Fibroblast of skin of left quadriceps (primary cell): ENCODE data around the gene ST3GAL3.

Experiments used
- DNase-seq, 2 experiments: peaks; one replicate each; pipeline ENCODE4 v3.0.0-alpha.2; 2013; ENCODE audit warnings: low read depth in 2 of 2

Gene ST3GAL3

DNA sequence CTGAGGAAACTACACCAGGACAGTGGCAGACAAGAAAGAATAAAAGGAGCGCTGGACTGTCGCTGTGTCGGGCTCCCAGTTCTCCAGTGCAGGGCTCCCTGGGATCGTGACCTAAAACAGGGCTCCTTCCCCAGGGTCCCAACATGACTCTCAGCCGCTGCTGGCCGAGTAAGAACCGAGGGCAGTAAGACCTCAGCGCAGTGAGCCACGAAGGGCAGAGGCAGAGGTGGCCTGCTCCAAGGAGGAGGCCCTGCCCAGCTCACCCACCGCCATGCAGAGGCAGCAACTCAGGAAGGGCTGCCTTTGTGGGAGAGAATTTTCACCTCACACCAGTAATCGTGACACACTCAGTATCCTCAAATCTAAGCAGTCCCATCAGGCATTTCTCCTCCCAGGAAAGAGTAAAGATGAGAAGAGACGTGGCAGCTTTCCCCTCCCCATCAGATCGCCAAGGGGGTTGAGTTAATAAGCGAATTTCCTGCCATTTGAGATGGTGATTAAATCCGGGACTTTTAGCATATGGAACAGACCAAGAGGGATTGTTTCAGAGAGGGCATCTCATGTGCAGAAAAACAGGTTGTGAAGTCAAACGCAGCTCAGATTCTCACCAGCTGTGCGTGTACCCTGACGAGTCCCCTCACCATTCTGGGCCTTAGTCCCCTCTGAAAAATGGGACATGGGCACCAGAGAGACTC lies 206.5 kb downstream of the ST3GAL3 start:
- no peak for DNase-seq

DNA sequence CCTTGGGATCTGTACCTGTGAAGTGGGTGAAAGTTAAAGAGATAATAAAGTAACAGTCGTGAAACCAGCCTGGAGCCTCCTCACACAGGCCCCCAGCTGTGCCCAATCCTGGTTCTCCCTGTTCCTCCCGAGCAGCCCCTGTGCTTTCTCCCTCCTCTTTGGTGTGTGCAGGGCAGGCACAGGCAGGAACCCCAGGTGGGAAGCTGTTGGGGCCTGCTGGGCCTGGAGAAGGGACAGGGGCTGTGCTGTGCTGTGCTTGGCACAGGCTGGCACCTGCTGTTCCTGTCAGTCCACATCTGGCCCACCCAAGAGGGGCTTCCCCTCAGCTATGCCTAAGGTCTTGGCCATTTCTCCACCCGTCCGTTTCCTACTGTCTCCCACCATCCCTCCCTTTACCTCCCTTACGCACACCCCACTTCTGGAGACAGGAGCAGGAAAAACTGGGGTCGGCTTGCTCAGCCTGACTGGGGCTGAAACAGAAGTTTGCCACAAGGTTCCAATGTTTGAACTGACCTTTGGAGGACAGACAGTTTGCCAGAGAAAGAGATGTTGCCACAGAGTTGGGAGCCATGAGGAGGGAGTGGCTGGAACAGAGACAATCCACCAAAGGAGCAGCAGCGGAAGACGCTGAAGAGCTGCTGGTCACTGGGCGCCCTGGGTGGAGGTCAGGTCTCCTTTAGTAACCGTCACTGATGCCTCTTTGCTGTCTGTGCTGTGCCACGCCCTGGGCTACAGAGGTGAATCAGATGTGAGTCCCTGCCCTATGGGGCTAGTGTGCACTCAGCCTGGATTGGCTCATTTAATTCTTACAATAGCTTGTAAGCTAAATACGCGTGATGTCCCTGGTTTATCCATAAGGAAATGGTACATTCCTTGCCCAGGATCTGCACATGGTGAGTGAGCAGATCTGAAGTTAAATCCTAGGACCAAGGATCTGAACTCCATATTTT lies 207.5 kb downstream of the ST3GAL3 start:
- no peak for DNase-seq

DNA sequence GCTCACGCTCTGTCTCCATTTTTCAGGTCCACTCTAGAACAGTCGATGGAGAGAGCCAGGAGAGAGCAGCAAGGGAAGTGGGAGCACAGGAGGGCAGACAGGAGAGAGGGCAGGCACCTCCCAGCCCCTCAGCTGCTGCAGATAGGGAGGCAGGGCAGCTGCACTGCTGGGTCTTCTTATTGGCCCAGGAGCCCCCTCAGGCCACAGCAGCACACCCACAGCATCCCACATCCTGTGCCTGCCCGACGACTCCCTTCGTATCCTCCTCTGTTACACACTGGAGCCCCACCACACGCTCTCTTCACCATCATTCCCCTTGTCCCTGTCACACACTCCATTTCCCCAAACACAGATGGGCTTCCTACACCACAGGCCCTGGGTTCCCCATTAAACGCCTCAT lies 212.6 kb downstream of the ST3GAL3 start:
- DNase-seq: no peak

DNA sequence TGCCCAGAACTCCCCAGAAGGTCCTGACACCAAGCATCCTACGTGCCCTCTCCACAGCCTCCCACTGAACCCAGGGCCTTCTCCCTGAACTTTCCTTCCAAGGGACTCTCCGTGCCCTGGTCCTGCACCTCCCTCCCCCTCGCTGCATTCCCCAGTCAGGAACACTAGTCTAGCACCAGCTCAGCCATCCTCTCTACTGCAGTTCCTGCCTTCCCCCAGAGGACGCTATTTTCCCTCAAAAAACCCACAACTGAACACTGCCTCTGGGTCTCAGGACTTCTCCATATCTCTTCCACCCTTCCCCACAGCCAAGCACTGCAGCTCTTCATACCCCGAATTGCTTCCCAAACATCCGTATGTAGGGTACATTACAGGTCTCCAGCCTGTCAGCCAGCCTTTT lies 213.7 kb downstream of the ST3GAL3 start:
- DNase-seq: no peak

DNA sequence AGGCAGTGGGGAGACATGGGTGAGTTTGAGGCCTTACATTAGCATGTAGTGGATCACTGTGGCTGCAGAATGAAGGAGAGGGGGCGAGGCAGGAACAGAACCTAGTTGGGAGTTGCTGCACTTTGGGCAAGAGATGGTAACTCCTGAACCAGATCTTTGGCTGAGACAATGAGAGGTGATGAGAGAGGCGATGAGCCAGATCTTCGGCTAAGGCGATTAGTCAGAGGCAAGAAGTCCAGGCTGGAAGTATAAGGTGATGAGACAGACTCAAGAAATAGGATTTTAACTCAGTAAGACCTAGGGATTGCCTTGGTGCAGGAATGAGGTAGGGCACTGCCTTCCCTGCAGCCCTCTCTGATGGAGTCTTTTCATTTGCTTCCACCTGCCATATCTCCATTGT lies 217.2 kb downstream of the ST3GAL3 start:
- no peak for DNase-seq

DNA sequence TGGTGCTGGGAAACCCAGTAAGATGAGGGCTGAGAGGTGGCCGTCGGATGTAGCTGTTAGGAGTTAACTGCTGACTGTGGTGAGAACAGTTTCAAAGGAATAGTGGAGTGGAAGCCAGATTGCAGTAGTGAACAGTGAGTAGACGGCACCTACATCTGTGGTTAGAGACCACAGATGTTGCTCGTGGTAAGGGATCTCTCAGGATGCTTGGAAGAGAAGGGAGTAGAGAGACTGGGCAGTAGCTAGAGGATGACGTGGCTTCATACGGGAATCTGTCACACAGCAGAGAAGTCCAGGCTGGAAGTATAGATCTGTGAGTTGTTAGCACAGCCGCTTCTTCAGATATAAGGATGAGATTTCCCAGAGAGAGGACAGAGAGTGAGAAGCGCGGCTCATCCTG lies 218.5 kb downstream of the ST3GAL3 start:
- DNase-seq: no peak

DNA sequence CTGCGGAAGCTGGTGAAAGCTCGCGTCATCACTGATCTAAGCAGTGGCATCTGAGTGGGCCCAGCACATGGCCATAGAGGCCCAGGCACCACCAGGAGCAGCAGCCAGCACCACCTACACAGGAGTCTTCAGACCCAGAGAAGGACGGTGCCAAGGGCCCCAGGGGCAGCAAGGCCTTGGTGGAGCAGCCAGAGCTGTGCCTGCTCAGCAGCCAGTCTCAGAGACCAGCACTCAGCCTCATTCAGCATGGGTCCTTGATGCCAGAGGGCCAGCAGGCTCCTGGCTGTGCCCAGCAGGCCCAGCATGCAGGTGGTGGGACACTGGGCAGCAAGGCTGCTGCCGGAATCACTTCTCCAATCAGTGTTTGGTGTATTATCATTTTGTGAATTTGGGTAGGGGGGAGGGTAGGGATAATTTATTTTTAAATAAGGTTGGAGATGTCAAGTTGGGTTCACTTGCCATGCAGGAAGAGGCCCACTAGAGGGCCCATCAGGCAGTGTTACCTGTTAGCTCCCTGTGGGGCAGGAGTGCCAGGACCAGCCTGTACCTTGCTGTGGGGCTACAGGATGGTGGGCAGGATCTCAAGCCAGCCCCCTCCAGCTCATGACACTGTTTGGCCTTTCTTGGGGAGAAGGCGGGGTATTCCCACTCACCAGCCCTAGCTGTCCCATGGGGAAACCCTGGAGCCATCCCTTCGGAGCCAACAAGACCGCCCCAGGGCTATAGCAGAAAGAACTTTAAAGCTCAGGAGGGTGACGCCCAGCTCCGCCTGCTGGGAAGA lies 223.0 kb downstream of the ST3GAL3 start:
- DNase-seq: no peak

DNA sequence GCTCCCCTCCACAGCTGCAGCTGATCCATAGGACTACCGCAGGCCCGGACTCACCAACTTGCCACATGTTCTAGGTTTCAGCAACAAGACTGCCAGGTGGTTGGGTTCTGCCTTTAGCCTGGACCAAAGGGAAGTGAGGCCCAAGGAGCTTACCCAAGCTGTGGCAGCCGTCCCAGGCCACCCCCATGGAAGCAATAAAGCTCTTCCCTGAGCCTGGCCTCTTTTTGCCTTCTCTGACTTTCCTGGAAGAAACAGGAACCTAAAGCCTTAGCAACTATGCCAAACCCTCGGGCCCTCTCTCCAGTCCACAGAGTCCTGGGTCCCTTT lies 223.6 kb downstream of the ST3GAL3 start:
- DNase-seq: no peak

DNA sequence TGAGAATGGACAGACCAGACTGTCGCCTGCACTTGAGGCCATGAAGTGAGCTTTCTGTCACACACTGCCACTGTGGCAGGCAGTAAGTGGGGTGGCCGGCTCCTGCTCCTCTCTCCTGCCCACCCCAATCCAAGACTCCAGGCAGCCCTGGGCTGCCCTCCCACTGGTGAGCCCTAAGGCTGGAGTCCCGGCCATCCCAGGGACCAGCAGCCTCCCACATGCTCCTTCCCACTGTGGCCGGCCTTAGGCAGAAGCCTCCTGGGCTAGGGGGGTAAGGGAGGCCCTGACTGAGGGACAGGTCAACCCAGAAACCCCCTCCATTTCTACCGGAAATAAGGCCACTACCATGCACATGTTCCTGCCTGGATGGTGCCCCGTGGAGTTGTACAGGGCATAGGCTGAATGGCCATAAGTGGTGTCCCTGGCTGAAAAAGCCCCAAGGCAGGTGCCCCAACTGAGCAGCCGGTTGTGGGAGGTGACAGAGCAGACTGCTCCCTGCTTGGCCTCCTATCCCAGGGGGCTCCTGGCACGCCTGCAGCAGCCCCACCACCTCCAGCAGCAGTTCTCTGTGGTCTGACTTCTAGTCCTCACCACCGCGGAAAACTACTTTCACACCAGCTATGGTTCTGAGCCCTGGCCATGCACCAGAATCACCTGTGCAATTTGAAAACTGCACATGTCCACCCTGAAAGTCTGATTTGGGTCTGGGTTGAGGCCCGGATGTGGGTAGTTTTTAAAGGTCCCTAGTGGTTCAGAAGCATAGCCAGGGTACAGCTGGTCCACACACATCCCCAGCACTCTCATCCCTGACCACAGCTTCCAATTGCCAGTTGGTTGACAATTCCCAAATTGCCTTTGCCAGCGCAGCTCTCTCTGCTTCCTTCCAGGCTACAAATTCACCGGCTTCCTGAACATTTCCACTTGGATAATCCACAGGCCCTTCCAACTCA lies 224.7 kb downstream of the ST3GAL3 start:
- no peak for DNase-seq

DNA sequence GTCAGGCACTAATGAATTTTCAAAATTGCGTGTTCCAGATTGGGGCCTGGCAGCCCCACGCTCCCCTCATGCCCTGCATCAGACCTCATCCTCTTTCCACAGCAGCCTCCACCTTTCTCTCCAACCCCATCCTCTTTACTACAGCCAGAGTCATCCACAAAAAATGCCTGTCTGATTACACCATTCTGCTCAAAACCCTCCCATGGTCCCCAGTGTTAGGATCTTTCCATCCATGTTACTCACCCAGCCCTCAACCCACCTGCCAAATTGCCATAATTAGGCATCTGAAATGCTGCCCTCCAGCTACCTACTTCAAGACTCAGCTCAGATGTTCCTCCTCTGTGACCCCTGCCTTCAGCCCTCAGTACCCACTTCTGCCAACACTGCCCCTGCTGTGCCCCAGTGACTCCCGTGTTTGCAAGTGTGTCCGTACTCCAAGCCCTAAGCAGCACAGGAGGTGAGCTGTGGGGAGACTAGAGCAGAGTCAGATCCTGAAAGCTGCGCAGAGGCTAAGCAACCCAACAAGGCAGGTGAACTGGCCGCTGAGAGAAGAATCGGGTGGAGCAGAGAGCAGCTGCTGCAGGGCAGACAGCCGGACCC lies 225.6 kb downstream of the ST3GAL3 start:
- peak in 1 of 2 experiments; percentile 23 for DNase-seq

DNA sequence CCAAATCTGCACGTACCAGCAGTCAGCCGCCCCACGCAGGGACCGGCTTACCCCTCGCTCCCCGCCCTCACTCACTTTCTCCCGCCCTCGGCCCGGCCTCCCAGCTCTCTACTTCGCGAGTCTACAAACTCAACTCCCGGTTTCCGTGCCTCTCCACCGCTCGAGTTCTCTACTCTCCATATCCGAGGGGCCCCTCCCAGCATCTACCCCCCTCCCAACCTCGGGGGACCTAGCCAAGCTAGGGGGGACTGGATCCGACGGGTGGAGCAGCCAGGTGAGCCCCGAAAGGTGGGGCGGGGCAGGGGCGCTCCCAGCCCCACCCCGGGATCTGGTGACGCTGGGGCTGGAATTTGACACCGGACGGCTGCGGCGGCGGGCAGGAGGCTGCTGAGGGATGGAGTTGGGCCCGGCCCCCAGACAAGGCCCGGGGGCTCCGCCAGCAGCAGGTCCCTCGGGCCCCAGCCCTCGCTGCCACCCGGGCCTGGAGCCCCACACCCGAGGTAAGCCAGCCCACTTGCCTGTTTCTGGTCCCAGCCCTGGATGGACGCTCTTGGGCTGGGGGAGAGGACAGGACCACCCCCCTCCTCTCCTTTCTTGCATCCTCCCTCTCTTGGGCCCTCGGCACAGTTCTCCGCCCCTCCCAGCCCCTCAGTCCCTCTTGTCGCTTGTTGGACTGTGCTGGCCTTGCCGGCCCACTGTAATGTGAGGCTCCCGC lies 226.2 kb downstream of the ST3GAL3 start, which contains the start of gene ARTN:
TSS of gene ARTN (plus strand) at position 416 of the 715 bp plus-strand sequence. CDS start 1,856 bp downstream, outside the sequence.
- DNase-seq: no peak

DNA sequence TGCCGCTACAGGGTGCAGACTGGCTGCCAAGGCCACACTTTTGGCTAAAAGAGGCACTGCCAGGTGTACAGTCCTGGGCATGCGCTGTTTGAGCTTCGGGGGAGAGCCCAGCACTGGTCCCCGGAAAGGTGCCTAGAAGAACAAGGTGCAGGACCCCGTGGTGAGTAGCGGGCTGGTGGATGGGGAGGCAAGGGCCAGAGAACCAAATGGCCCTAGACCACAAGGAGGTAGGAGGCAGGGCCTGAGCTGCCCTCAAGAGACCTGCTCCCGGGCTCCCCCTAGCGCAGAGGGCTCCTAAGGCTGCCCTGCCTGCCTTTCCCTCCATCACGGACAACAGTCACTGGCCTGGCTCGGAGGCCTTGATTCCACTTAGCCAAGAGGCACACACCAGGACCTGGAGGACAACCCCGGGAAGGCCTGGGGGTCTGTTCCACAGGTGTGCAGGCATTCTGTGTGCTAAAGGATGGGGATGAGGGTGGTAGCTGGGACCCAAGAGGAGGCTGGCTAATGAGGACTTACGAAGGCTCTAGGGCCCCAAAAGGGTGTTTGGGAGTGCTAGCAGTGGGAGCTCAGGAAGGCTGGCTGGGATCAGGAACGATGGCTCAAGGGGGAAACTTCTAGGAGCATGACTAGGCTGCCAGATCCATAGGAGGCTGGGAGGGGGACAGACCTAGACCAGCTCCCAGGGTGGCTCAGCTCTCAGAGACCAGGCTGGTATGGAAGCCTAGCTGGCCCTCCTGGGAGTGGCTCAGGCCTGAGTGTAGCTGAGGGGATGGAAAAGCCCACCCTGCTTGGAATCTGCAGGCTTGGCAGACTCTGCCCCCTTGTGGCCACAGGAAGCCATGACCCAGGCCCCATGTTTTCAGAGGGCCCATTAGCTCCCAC lies 227.0 kb downstream of the ST3GAL3 start:
- peak; percentile 33 to 37 for DNase-seq

DNA sequence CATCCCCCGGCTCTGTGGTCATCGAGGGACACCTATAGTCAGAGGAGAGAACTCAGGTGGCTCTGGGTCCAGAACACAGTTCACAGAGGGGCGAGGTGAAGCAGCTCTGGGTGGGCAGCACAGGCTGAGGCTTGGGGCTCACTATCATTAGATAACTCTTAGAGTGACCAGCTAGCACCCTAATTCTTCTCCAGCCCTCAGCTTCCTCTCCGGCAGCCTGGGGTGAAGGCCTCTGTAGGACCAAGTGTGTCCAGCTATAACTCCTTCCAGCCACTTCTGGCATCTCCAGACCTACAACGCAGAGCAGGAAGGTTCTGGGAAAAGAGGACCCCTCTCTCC lies 227.6 kb downstream of the ST3GAL3 start:
- DNase-seq: no peak

DNA sequence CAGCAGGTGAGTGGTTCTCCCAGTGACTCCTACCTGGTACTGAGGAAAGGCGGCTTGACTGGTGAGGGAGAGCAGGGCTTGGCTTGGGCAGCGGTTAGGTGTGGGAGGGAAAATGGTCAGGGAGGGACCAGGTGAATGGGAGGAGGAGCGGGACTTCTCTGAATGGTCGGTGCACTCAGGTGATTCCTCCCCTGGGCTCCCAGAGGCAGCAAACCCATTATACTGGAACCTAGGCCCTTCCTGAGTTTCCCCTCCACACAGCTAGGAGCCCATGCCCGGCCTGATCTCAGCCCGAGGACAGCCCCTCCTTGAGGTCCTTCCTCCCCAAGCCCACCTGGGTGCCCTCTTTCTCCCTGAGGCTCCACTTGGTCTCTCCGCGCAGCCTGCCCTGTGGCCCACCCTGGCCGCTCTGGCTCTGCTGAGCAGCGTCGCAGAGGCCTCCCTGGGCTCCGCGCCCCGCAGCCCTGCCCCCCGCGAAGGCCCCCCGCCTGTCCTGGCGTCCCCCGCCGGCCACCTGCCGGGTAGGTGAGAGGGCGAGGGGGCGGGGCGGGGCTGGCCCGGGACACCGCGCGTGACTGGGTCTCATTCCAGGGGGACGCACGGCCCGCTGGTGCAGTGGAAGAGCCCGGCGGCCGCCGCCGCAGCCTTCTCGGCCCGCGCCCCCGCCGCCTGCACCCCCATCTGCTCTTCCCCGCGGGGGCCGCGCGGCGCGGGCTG lies 228.5 kb downstream of the ST3GAL3 start:
- no peak for DNase-seq

DNA sequence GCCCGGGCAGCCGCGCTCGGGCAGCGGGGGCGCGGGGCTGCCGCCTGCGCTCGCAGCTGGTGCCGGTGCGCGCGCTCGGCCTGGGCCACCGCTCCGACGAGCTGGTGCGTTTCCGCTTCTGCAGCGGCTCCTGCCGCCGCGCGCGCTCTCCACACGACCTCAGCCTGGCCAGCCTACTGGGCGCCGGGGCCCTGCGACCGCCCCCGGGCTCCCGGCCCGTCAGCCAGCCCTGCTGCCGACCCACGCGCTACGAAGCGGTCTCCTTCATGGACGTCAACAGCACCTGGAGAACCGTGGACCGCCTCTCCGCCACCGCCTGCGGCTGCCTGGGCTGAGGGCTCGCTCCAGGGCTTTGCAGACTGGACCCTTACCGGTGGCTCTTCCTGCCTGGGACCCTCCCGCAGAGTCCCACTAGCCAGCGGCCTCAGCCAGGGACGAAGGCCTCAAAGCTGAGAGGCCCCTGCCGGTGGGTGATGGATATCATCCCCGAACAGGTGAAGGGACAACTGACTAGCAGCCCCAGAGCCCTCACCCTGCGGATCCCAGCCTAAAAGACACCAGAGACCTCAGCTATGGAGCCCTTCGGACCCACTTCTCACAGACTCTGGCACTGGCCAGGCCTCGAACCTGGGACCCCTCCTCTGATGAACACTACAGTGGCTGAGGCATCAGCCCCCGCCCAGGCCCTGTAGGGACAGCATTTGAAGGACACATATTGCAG lies 229.3 kb downstream of the ST3GAL3 start:
- DNase-seq: no peak

DNA sequence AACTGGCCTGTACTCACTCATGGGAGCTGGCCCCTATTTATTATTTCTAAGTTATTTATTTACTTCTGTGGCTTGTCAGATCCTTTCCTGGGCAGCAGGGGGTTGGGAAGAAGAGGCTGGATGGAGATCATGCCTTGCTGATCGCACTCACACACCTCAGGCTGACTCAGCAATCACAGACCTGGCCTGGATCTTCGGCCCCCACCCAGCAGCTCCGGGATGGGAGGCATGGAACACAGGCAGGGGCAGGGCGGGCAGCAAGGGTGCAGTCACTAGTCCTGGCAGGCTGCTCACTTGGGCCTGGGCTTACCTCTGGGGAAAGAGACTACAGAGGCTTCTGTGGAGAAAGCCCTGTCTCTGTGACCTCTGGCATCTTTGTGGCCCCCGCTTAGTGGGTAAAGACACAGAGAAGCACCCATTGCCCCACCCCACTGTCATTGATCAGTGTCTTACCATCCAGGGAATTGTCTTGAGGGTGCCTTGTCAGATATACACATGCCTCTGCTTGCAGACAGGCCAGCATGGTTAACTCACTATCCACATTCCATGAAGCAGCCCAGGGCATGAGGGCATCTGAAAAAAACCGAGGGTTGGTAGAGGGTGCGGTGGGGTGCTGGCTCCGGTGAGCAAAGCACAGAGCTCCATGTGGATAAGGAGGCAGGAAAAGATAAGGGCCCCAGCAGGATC lies 230.0 kb downstream of the ST3GAL3 start:
- no peak for DNase-seq

DNA sequence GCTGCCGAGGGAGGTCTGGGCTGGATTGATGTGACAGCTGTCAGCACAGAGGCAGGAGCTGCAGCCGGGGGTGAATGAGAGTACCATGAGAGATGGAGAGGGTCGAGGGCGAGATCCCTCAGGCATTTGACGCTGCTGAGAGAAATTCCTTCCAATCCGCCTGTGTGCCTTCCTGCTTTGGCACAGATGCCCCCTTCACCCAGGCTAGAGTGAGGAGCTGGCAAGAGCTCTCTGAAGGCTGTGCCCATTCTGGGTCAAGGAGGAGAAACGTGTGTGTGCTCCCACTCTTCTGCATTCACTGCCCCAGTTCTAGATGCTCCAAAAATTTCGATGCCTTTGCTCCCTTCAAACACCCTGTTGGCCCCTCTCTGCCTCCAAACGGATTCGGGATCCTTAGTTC lies 231.0 kb downstream of the ST3GAL3 start:
- DNase-seq: no peak
